ENCODE measurements around the gene KSR1. TPM values are rescaled to one million over a fixed set of nuclear protein-coding genes. Genes with fewer than 3 reads are reported as not detected.

The KSR1 gene
- total and polyA plus RNA-seq, 9 of the 15 experiments (the other 6 are each of a cell fraction or from before 2014, with no cell fraction given), result 1.4 to 51.7 (median 18.4) TPM

DNA sequence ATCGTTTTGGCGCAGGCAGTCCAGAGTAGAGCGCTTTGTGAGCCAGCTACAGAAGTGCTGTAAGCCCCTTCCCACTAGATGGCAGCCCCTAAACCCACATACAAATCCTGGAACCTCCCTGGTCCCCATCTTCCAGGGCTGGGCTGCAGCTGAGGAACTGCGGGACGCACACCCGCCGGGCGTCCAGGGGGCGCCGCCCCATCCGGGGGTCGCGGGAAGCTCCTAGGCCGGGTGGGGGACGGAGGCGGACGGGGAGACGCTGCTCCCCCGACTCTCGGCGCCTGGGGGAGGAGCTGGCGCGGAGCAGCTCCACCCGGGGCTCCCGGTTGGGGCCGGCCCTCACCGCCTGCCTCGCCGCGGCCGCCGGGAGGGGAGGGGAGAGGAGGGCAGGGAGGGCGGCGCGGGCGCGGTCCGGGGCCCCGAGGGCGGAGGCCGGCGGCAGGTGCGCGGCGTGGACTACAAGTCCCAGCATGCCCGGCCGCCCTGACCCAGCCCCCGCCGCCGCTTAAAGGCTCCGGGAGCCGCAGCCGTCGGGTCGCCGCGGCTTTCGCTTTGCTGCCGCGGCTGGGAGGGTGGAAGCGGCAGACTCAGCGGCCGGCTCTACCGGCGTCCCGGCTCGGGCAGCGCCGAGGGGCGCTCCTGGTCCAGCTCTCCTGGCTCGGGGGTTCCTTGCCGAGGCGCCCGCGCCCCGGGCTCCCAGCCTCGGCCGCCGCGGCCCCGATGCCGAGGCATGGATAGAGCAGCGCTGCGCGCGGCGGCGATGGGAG, at the start of gene KSR1 (continued):
- TF ChIP-seq, protein P1, sequence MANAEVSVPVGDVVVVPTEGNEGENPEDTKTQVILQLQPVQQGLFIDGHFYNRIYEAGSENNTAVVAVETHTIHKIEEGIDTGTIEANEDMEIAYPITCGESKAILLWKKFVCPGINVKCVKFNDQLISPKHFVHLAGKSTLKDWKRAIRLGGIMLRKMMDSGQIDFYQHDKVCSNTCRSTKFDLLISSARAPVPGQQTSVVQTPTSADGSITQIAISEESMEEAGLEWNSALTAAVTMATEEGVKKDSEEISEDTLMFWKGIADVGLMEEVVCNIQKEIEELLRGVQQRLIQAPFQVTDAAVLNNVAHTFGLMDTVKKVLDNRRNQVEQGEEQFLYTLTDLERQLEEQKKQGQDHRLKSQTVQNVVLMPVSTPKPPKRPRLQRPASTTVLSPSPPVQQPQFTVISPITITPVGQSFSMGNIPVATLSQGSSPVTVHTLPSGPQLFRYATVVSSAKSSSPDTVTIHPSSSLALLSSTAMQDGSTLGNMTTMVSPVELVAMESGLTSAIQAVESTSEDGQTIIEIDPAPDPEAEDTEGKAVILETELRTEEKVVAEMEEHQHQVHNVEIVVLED (CRISPR knock-in tag; IDR thresholded peaks at IDR 0.05), result peak; percentile 84
- TF ChIP-seq HCFC1 (IDR thresholded peaks at IDR 0.05; ENCODE audit: low read depth, low read length) (peak; percentile 93), NR1H2 (CRISPR knock-in tag; IDR thresholded peaks at IDR 0.05) (no peak), PHTF2 (CRISPR knock-in tag; IDR thresholded peaks at IDR 0.05) (no peak), NRF1 (conservative IDR thresholded peaks at IDR 0.05 in 1 of 2, IDR thresholded peaks at IDR 0.05 in 1 of 2) (peak; percentile 55 to 57), FOSL1 (tag; conservative IDR thresholded peaks at IDR 0.05) (no peak), MTA3 (IDR thresholded peaks at IDR 0.05; ENCODE audit: borderline replicate concordance) (0 out of 2 replicates have a peak, but pooled peaks have one; percentile 42), TGIF2 (CRISPR knock-in tag; IDR thresholded peaks at IDR 0.05) (no peak), TRIM24 (IDR thresholded peaks at IDR 0.05) (no peak)
- TF ChIP-seq, protein P2, sequence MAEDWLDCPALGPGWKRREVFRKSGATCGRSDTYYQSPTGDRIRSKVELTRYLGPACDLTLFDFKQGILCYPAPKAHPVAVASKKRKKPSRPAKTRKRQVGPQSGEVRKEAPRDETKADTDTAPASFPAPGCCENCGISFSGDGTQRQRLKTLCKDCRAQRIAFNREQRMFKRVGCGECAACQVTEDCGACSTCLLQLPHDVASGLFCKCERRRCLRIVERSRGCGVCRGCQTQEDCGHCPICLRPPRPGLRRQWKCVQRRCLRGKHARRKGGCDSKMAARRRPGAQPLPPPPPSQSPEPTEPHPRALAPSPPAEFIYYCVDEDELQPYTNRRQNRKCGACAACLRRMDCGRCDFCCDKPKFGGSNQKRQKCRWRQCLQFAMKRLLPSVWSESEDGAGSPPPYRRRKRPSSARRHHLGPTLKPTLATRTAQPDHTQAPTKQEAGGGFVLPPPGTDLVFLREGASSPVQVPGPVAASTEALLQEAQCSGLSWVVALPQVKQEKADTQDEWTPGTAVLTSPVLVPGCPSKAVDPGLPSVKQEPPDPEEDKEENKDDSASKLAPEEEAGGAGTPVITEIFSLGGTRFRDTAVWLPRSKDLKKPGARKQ (CRISPR knock-in tag; IDR thresholded peaks at IDR 0.05), result no peak
- TF ChIP-seq, protein P3, sequence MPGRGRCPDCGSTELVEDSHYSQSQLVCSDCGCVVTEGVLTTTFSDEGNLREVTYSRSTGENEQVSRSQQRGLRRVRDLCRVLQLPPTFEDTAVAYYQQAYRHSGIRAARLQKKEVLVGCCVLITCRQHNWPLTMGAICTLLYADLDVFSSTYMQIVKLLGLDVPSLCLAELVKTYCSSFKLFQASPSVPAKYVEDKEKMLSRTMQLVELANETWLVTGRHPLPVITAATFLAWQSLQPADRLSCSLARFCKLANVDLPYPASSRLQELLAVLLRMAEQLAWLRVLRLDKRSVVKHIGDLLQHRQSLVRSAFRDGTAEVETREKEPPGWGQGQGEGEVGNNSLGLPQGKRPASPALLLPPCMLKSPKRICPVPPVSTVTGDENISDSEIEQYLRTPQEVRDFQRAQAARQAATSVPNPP (IDR thresholded peaks at IDR 0.05; ENCODE audit: borderline replicate concordance, insufficient read depth, insufficient read length), result no peak
- TF ChIP-seq, protein P4, sequence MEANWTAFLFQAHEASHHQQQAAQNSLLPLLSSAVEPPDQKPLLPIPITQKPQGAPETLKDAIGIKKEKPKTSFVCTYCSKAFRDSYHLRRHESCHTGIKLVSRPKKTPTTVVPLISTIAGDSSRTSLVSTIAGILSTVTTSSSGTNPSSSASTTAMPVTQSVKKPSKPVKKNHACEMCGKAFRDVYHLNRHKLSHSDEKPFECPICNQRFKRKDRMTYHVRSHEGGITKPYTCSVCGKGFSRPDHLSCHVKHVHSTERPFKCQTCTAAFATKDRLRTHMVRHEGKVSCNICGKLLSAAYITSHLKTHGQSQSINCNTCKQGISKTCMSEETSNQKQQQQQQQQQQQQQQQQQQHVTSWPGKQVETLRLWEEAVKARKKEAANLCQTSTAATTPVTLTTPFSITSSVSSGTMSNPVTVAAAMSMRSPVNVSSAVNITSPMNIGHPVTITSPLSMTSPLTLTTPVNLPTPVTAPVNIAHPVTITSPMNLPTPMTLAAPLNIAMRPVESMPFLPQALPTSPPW (CRISPR knock-in tag; IDR thresholded peaks at IDR 0.05), result peak; percentile 87
- TF ChIP-seq, protein P5, sequence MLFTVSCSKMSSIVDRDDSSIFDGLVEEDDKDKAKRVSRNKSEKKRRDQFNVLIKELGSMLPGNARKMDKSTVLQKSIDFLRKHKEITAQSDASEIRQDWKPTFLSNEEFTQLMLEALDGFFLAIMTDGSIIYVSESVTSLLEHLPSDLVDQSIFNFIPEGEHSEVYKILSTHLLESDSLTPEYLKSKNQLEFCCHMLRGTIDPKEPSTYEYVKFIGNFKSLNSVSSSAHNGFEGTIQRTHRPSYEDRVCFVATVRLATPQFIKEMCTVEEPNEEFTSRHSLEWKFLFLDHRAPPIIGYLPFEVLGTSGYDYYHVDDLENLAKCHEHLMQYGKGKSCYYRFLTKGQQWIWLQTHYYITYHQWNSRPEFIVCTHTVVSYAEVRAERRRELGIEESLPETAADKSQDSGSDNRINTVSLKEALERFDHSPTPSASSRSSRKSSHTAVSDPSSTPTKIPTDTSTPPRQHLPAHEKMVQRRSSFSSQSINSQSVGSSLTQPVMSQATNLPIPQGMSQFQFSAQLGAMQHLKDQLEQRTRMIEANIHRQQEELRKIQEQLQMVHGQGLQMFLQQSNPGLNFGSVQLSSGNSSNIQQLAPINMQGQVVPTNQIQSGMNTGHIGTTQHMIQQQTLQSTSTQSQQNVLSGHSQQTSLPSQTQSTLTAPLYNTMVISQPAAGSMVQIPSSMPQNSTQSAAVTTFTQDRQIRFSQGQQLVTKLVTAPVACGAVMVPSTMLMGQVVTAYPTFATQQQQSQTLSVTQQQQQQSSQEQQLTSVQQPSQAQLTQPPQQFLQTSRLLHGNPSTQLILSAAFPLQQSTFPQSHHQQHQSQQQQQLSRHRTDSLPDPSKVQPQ (CRISPR knock-in tag; IDR thresholded peaks at IDR 0.05; ENCODE audit: borderline replicate concordance), result no peak
- TF ChIP-seq, protein P6, sequence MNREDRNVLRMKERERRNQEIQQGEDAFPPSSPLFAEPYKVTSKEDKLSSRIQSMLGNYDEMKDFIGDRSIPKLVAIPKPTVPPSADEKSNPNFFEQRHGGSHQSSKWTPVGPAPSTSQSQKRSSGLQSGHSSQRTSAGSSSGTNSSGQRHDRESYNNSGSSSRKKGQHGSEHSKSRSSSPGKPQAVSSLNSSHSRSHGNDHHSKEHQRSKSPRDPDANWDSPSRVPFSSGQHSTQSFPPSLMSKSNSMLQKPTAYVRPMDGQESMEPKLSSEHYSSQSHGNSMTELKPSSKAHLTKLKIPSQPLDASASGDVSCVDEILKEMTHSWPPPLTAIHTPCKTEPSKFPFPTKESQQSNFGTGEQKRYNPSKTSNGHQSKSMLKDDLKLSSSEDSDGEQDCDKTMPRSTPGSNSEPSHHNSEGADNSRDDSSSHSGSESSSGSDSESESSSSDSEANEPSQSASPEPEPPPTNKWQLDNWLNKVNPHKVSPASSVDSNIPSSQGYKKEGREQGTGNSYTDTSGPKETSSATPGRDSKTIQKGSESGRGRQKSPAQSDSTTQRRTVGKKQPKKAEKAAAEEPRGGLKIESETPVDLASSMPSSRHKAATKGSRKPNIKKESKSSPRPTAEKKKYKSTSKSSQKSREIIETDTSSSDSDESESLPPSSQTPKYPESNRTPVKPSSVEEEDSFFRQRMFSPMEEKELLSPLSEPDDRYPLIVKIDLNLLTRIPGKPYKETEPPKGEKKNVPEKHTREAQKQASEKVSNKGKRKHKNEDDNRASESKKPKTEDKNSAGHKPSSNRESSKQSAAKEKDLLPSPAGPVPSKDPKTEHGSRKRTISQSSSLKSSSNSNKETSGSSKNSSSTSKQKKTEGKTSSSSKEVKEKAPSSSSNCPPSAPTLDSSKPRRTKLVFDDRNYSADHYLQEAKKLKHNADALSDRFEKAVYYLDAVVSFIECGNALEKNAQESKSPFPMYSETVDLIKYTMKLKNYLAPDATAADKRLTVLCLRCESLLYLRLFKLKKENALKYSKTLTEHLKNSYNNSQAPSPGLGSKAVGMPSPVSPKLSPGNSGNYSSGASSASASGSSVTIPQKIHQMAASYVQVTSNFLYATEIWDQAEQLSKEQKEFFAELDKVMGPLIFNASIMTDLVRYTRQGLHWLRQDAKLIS (CRISPR knock-in tag; IDR thresholded peaks at IDR 0.05), result no peak
